Measurements from ENCODE around the gene PRRT4.

Gene PRRT4

DNA sequence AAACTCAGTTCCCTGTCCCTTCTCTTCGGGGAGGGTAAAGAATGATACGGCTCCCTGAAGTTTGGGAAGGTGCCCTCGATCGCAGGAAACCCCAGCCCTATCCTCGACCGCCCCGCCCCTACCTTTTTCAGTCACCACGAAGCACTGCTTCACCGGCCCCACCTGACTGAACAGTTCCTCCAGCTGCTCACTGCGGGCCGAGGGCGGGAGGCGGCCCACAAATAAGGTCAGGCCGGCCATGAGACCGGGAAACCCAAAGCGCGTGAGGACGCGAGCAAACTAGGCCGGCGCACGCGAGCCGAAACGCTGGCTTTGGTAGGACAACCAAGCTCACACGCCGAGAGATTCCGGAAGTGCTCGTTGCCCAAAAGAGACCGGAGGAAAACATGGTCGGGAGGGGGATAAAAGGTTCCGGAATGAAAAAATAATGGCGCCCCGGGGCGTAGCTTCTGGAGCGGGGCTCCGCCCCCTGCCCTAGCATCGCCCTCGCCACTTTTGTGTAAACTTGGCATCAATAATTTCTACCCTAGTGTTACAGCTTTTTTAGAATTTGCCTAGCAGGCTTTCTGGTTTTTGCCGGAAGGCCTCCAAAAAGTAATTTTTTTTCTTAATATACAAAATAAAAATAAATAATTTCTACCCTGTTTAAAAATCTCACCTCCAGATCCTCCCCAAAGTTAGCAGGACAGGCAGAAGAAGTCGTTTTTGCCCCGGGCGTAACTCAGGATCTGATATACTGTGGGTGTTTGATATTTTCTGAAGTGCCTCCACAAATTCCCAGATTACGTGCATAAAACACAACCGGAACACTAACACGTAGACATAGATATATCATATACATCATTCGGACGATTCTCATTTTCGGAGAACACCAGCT lies 17.7 kb downstream of the PRRT4 start, which contains the start of gene RBM28:
Gene RBM28 (minus strand): TSS at position 355 of the 877 bp plus-strand sequence. CDS start 115 bp downstream, at position 240.
- peak; percentile 93 for DNase-seq

DNA sequence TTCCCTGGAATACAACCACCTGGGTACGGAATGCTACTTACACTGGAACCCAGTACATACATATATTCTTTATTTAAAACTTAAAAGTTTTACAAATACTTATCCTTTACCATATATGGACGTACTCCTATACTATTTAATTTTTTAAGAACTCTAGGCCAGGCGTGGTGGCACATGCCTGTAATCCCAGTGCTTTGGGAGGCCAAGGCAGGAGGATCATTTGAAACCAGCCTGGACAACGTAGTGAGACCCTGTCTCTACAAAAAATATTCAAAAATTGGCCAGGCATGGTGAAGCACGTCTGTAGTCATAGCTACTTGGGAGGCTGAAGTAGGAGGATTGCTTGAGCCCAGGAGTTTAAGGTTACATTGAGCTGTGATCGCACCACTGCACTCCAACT lies 19.8 kb downstream of the PRRT4 start:
- no peak for DNase-seq

DNA sequence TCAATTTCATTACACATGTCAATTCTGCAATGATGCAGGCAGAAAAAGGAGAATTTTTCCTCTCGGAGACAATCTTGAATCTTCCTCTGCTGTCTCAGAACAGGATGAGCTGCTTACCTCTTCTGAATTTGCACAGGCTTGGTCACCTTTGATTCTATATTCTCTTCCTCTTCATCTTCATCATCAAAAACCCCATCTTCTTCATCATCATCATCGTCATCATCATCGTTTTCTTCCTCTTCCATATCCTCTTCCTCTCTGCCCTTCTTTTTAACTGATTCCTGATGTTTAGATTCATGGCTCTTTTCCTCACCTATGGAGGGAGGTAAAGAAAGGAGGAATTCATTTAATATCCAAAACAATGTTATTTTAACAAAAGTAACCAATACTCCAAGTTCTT lies 25.8 kb downstream of the PRRT4 start:
- DNase-seq: no peak

DNA sequence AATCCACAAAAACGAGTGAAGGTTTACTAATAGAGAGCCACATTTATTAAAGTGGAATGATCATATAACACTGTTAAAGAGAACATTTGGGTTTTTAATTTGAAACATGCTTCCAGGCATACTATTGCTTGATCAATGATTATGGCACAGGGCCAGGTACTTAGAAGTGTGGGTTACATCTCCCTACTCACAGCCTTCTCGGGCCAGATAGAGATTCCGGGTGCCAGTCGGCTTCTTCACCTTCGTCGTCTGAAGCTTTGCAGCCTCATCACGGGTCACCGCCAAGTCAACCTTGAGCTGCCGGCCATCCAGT lies 37.2 kb downstream of the PRRT4 start:
- no peak for DNase-seq

DNA sequence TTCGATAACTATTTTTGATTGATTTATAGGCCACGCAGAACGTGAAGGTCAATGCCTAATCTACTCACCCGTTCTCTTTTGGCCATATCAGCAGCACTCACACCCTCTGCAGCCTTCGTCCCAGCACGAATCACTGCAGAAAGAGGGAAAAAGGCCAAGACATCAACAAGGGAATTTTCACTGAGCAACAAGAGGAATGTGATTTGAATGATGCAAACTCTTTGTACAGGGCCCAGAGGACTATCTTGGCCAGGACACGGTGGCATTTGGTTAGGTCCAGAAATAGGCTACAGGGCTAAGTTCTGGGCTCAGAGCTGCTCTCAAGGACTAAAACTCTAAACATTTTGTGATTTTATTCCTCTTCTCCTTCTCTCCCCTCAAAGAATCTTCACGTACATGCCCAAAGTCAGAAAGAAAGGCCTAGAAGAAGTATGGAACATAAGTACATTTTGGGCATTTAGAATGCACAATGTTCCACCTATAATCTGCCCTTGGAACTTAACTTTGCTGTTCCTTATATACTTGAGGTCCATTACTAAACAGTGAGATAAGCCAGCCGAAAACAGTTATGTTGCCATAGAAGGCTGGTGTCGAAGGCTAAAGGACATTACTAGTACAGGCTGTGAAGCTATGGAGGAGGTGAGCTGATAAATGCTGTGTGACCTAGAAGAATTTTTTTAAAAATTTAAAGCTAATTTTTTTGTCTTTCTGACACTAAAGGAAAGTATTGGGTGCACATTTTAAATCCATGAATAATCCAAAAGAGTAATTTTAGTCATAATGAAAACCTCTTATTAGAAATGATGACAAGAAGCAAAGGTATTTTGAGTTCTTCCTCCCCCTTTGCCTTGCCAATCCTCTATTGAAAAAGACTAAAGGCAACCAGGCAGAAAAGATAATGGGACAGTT lies 37.8 kb downstream of the PRRT4 start:
- DNase-seq: no peak

- no peak for DNase-seq
Measured at GRCh38 chr7:128323040-128323439, 38.5 kb downstream of the PRRT4 start.

DNA sequence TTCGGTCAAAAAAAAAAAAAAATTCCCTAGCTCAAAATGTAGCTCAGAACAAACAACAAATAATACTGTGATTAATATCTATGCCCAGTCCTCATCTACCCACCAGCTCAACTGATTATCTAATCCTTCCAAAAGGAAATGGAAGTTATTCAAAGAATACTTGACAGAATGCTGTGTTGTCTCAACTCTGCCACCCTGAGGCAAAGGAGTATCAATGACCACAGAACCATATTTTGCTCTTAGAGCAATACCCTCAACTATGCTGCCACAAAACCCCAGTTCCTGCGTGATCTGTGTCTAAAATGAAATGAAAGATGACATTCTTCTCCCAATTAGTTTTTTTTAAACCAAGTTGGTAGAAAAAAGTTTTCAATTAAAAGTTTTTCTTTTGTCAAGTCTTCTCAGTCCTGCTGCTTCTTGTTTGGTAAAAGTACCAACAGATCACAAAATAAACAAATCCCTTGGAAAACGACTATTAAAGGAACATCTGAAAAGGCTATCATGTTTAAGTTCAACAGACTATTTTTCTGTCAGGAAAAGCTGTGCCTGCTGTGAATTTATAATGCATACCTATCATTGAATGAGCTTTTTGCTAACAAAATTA lies 39.3 kb downstream of the PRRT4 start:
- DNase-seq: no peak

- no peak for DNase-seq
Measured at GRCh38 chr7:128321044-128321422, 40.5 kb downstream of the PRRT4 start.

DNA sequence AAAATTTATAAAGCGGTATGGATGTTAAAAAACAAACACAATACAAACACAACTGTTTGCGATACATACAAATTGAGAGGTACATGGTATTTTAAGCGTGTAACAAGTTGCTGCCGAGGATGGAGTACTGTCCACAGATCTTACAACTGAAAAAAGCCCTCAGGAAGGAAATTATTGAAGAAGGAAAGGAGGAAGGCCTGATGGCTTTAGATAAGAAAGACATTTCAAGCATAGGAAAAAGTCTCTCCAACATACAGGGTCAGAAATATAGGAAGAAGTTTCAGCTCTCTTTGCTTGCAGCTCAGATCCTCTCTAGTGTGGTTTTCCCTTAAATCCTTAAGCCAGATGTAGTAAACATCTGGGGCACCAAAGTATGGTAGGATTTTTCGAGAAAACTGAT lies 42.8 kb downstream of the PRRT4 start:
- no peak for DNase-seq

DNA sequence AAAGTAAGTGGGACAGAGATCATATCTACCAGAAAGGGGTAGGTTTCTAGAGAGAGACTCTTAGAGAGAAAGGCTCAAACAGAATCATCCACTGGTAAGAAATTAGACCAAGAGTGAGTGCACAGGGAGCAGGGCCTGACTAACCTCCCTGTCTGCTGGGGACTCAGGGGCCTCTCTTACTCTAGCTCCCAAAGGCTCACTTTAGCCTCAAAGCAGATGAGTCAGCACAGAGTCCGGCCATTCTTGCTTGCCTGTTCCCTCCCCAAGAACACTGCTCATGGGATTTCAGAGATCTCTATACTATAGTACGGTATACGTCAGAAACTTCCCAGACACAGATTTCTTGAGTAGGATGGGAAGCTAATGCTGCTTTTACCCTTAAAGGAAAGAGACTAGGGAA lies 50.5 kb downstream of the PRRT4 start:
- DNase-seq: no peak

- DNase-seq: no peak
Measured at GRCh38 chr7:128310499-128310898, 51.0 kb downstream of the PRRT4 start.

DNA sequence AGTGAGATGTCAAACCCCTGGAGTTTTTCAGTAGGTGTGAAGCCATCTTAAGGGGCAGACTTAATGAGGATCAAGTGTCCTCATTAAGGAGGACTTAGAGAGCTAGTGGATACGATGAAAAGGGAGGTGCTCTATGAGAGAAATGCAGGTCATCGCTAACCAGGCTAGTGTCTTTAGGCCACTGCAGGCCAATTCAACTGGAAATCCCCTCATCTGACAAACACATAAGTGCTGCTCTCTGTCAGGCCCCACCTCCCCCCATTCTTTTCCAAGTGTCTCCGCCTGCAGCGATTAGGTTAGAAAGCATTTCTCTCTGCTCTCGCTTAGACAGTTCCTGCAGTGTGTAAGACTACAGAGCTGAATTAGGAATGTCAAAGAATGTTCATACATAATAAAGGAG lies 51.5 kb downstream of the PRRT4 start:
- DNase-seq: no peak

DNA sequence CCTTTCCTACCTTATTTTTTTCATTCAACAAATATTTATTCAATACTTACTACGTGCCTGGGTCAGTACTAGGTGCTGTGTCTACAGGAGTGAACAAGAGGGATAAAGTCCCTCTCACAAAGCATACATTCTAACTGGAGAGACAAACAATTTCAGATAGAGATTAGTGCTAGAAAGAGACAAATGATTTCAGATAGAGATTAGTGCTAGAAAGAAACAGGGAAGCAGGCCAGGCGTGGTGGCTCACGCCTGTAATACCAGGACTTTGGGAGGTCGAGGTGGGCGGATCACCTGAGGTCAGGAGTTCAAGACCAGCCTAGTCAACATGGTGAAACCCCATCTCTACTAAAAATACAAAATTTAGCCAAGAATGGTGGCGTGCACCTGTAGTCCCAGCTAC lies 52.4 kb downstream of the PRRT4 start:
- DNase-seq: no peak

- DNase-seq: no peak
Measured at GRCh38 chr7:128307061-128307460, 54.4 kb downstream of the PRRT4 start.

DNA sequence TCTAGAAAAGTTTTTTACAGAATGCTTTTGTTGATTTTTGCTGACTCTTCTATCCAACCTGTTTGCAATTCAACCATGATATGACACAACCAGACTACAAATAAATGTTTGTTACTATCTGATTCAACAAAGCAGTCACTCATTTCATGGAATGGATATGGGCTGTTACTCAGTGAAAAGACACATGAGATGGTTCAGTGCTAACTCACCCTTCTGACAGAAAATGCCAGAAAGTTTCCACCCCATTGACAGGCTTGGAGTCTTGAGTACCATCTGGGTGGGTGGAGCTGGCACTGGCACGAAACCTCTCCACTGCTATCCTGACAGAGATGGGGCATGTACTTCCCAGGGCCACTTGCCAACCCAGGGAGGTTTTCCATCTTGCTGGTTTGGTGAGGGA lies 57.3 kb downstream of the PRRT4 start:
- DNase-seq: no peak

GRCh38 chr7:128303643-128304042 lies 57.8 kb downstream of the PRRT4 start:
- no peak for DNase-seq

DNA sequence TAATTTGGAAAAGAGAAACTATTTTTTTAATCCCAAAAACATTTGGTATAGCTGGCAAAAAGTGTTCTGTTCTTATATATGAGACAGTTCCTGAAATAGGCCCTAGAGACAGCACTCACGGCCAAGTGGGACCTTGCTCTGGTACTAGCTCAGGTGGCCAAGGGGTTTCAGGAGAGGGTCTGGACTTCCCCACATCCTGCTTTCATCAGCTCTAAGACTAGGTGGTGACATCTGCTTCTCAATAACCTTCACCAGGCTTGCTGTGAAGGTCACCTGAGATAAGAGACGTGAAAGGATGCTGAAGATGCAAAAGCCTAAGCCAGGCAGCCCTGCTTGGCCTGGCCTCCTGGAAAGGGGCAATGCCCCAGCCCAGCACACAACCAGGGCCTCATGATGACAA lies 58.4 kb downstream of the PRRT4 start:
- DNase-seq: no peak

DNA sequence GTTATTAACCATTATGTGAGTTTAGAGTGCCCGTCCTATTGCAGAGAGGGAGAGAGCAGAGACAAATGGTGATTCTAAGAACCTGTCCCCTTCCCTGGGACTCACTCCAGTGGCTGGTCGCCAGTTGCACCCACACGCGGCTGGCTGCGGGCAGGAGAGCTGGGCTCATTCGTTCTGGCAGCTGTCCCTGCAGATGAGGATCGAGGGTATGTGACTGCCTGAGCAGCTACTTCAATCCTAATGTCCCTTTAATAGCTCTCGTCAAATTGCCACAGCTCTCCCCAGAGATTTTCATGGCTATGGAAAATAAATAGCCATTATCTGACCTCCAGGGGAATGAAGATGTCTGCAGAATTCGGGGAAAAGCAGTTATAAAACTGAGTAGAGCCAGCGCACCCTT lies 59.4 kb downstream of the PRRT4 start:
- no peak for DNase-seq
